ENCODE measurements around the gene TTYH1. TPM values are rescaled to one million over a fixed set of nuclear protein-coding genes. Genes with fewer than 3 reads are reported as not detected.

Gene TTYH1
- total RNA-seq, 1 experiment from 2014 or later, result not detected

DNA sequence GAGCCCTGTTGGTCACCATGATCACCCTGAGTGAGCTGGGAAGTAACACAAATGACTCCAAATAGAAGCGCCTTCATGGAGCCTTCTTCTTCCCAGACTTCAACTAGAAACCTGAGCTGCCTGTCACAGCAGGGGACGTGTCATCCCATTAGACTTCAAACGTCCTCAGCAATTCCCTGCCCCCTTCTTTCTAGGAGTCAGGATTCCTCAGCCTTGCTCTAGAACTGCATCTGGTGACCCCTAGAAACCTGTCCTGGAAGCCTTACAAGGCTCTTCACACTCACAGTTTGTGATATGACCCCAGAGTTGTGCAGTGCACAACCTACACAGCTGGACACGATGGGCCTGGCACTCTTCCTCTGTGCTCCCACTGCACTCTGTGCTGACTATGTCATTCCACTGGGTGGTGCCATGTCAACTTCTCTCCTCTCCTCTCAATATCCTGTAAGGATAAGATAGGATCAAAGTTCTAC is 23.6 kb upstream of the TTYH1 start:
- DNase-seq (ENCODE audit: extremely low read depth, low read depth), result no peak

DNA sequence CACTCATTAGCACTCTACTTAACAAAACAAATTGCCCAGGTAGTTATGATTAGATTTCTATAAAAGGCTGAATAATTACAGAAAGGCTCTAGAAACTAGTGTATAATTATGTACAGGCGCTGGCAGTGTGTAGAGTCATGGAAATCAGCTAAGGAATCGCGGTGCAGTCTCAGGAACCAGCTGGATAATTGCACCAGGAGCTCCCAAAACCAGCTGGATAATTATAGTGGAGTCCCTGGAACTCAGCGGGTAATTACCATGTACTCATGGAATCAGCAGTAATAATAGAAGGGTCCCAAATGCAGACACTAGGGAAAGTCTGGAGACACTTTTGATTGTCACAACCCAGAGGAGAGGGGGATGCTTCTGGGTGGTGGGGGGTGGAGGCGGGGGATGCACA is 23.2 kb upstream of the TTYH1 start:
- DNase-seq (ENCODE audit: extremely low read depth, low read depth), result no peak

DNA sequence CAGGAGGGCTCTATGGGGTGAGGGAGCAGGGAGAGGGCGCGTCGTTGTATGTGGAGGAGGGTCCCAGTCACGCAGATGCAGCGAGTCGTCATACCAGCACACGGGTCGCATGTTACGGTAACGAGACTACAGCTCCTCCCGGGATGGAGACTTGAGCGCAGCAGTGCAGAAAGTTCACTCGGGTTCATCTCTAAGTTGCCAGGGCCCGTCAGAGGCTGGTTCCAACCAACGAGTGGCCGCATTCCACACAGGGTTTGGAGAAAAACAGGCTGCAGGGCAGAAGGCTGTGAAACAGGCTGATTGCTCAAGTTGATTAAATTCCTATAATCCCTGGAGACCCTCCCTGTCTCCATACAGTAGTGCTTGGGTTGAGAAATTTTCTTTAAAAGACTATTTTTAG is 21.9 kb upstream of the TTYH1 start:
- no peak for DNase-seq (ENCODE audit: extremely low read depth, low read depth)

DNA sequence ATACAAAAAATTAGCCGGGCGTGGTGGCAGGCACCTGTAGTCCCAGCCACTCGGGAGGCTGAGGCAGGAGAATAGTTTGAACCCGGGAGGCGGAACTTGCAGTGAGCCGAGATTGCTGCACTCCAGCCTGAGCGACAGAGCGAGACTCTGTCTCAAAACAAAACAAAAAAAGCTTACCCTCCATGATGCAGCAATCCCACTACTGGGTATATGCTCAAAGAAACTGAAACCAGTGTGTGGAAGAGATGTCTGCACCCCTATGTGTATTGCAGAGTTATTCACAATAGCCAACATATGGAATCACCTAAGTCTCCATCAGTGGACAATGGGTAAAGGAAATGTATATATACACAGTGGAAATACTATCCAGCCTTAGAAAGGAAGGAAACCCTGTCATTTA is 19.6 kb upstream of the TTYH1 start:
- no peak for DNase-seq (ENCODE audit: extremely low read depth, low read depth)

DNA sequence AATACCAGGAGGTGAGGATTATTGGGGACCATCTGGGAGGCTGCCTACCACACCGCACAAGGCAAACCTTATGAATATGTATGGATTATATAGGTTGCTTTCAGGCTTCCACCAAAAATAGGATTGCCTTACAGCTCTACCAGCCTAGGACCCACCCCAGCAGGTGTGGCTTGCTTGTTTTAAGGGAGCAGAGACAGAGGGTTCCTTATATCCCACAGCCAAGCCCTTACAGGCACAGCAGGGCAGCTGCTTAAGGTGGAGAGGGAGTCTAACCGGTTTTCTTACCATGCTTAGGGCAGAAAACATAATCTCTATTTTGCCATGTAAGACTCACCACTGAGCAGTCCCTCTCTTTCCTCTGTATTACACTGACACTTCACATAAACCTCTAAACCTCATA is 16.1 kb upstream of the TTYH1 start:
- no peak for DNase-seq (ENCODE audit: extremely low read depth, low read depth)

DNA sequence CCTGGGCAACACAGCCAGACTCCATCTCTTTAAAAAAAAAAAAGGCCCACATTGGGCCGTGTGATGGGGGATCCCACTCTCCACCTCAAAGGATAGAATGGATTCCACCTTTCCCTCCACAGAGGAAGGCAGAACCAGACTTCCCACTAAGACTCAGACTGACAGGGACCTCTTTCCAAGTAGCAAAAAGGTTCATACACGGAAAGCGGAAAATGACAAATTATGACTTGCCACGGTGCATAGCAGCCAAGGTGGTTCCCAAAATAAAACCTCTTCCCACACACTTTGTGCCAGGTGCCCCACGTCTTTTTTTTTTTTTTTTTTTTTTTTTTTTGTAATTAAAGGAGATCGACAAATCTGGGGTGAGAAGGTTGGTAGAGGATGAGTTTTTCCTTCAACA is 14.4 kb upstream of the TTYH1 start:
- DNase-seq (ENCODE audit: extremely low read depth, low read depth), result no peak

DNA sequence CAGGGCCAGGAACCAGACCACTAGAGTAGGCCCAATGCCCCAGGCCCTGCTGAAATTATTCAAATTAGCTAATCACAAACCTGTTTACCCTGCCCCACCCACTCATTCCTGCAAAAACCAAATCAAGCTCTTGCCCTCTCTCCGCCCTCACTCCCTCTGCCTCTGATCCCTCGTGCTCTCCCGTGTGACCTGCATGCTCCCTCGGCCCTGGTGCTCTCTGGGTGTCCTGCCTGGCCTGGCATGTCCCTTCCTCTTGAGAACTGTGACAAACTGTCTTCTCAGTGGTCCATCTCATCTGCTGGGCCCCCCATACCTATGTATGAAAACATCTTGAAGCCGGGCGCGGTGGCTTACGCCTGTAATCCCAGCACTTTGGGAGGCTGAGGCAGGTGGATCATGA is 12.2 kb upstream of the TTYH1 start:
- no peak for DNase-seq (ENCODE audit: extremely low read depth, low read depth)

DNA sequence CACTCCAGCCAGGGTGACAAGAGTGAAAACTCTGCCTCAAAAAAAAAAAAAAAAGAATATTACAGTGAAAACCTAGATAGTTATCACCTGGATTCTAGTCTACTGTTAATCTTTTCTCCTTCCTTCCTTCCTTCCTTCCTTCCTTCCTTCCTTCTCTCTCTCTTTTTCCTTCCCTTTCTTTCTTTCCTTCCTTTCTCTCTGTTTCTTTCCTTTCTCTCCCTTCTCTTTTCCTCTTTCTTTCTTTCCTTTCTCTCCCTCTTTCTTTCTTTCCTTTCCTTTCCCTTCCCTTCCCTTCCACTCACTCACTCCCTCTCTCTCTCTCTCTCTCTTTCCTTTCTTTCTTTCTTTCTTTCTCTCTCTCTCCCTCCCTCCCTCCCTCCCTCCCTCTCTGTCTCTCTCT is 9.6 kb upstream of the TTYH1 start:
- DNase-seq (ENCODE audit: extremely low read depth, low read depth), result no peak

DNA sequence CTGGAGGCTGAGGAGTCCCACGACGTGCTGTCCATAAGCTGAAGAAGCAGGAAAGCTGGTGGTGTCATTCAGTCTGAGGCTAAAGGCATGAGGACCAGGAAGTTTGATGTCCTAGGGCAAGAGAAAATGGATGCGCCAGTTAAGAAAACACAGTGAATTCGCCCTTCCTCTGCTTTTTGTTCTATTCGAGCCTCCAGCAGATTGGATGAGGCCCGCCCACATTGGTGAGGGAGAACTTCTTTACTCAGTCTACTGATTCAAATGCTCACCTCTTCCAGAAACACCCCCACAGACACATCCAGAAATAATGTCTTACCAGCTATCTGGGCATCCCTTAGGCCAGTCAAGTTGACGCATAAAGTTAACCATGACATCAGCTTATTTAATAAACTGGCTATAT is 7.5 kb upstream of the TTYH1 start:
- DNase-seq (ENCODE audit: extremely low read depth, low read depth), result no peak

DNA sequence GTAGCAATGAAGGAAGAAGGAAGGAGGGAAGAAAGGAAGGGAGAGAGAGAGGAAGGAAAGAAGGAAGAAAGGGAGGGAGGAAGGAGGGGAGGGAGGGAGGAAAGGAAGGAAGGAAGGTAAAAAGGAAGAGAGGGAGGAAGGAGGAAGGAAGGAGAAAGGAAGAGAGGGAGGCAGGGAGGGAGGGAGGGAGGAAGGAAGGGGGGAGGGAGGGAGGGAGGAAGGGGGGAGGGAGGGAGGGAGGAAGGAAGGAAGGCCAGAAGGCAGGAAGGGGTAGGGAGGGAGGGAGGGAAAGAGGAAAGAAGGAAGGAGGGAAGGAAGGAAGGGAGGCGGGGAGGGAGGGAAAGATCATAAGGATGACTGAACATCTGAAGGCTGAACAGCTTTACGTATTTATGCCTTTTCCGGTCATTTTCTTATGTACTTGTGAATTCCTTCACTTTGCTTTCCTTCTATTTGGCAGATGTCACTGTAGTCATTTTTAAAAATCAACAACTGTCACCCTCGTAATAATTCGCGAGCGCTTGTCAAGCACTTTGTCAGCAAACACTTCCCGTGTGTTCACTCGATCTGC is 6.7 kb upstream of the TTYH1 start:
- DNase-seq (ENCODE audit: extremely low read depth, low read depth), result peak; percentile 44

DNA sequence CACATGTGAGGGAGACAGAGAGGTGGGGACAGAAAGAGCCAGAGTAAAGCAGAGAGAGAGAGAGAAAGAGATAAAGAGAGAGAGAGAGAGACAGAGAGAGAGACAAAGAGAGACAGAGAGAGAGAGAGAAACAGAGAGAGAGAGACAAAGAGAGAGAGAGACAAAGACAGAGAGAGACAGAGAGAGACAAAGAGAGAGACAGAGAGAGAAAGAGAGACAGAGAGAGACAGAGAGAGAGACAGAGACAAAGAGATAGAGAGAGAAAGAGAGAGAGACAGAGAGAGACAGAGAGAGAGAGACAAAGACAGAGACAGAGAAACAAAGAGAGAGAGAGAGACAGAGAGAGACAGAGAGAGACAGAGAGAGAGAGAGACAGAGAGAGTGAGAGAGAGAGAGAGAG is 4.2 kb upstream of the TTYH1 start:
- DNase-seq (ENCODE audit: extremely low read depth, low read depth), result no peak

DNA sequence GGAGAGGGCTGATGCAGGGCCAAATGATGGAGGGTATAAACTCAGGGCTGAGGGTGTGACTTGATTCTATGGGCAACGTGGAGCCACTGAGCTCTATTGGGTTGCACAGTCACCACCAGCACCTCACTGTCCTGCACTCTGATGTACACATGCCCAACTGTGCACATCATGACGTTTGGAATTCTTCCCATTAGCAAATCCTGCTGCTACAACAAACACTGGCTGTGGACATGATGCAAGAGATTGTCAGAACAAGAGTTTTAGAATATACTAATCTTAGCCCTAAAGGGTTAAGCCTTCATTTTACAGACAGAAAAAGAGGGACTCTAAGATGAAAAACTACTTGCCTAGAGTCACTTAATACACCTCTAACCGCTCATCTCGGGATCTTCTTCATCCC is 2.4 kb upstream of the TTYH1 start:
- DNase-seq (ENCODE audit: extremely low read depth, low read depth), result no peak

DNA sequence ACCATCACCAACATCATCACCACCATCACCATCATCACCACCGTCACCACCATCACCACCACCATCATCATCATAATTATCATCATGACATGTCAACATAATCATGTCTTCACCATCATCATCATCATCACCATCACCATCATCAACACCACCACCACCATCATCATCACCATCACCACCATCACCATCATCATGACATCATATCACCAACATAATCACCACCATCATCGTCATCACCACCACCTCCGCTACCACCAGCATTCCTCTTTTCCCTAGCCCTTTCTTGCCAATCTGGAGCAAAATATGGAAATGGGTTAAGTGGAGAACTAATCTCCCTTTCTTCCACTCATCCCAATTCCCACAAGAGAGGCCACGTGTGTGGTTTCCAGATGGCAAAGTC is 1.1 kb upstream of the TTYH1 start:
- no peak for DNase-seq (ENCODE audit: extremely low read depth, low read depth)

DNA sequence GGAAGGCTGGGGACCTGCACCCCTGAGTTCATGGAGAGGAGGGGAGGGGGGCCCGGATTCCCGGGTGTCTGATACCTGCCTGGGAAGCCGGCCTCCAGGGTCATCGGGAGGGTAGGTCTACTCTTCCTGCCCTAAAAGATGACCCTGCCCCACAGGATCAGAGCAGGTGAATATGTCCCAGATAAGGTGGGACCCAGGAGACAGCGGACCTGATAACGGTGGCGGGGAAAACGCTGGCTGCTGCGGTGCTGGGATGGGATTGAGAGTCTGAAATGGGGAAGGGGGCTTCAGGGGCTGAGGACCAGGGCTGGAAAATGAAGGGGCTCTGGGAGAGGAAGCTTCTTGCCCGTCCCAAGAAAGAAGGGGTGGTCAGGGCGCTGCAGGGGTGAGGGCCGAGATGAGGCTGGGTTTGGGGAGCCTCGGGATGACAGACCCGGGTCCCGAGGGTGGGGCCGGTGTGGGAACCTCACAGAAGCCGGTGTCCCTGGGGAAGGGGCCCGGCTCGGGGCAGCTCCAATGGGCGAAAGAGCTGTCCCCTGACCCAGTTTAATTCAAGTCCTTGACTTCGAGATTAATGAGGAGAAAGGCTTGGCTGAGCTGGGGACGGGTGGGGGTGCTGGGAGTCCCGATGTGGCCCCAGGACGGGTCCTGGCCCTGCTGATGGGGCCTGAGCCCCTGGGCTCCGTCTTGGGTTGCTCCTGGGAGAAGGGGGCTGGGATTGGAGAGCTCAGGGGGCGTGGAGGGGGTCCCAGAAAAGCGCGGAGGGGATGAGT is 823 bp downstream of the TTYH1 start:
- DNase-seq (ENCODE audit: extremely low read depth, low read depth), result no peak

DNA sequence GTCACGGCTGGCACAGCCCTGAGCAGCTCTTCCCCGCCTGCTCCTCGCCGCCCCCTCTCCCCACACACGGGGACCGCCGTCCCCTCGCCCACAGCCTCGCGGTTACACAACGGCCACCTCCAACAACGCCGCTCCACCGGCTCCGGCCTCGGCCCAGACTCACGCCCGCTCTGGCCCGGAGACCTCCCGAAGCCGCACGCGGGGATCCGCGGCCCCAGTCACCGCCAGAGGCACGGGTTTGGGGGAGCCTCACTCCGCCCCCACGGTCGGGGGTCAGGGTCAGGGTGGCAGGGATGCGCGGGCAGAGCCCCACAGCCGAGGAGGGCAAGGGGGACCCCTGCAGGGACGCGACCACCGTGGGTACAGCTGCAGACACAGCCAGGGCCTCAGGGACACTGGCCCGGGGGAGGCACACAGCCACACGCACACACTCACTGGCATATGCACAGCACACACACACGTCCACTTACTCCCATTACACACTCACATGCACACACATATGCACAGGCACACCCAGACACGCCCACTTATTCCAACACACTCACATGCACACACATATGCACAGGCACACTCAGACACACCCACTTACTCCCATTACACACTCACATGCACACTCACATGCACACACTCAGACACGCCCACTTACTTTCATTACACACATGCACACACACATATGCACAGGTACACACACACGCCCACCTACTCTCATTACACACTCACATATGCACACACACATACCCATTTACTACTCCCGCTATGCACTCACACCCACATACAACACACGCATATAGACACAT is 1.6 kb downstream of the TTYH1 start:
- DNase-seq (ENCODE audit: extremely low read depth, low read depth), result no peak

DNA sequence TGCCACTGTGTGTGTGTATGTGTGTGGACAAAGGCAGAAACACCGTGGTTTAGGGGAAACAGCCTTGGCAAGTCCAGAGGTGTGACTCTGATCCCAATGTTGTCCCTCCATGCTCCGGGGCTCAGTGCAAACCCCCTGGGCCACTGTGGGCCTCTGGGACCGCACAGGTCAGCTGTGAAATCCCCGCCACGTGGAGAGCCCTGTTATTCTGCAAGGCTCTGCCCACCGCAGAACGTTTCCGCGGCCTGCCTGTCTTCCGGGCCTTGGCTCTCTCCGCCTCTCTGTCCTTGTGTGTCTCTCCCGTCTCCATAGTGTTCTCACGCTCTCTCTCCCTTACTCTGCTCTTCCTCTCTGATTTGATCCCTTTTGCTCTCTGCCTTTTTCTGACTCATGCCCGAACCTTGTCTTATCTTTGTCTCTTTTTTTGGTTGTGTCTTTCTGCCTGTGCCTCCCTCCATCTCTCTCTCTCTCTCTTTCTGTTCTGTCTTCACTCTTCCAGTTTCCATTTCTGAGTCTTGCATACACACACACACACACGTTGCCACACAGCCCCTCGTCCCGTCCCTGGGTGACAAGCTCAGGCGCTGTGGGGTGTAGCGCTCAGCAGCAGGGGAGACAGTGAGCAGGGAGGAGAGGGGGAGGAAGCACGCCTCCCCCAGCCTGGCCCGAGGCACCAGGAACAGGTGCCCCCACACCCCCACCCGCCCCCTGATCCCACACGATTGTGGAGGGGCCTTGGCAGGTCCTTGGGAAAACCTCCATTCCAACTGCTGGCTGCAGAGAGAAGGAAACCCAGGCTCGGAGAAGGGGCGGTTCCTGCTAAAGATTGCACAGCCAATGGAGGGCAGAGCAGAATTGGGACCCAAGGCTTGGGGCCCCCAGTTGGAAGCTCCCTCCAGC is 3.0 kb downstream of the TTYH1 start:
- no peak for DNase-seq (ENCODE audit: extremely low read depth, low read depth)

DNA sequence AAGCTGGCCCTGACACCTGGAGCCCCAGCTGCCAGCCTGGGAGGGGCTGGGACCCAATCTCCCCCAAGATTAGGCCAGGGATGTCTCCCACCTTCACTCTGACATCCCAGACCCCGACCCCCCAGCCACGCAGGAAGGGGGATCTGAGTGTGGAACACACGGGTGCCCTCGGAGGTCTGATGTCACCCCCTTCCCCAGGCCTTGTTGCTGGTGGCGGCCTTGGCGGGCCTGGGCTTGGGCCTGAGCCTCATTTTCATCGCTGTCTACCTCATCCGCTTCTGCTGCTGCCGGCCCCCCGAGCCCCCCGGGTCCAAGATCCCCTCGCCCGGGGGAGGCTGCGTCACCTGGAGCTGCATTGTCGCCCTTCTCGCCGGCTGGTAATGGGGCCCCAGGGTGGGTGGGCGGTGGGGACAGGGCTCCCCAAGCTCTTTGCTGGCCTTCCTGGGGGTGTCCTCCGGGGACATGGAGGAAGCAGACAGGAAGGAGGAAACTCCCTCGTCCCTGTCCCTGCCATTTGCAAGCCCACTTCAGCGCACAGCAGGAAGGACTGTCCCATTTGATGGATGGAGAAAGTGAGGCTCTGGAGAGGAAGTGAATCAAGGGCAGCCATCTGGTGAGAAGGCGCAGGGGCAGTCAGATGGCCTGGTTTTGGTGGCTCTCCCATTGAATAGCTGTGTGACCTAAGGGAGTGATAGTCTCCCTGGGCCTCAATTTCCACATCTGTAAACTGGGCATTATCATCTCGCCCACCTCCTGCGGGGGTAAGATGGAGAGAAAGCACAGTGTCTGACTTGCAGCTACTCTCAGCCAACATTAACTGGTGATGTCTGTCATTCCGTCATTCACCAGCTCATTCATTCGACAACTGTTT is 3.9 kb downstream of the TTYH1 start:
- DNase-seq (ENCODE audit: extremely low read depth, low read depth), result no peak

DNA sequence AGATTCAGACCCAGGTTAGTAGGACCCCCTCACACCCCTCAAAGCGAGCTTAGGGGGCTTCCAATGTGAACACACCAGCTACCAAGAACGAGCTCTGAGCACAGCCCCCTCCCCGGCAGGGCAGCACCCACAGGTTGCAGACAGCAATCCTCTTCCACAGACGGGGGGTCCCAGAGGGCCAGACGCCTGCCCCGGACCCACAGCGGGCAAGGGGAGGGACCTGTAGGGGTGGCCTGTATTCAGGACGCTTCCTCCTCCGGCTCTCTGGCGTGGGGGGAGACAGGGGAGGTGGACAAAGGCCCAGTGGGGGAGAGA is 4.8 kb downstream of the TTYH1 start:
- no peak for DNase-seq (ENCODE audit: extremely low read depth, low read depth)

DNA sequence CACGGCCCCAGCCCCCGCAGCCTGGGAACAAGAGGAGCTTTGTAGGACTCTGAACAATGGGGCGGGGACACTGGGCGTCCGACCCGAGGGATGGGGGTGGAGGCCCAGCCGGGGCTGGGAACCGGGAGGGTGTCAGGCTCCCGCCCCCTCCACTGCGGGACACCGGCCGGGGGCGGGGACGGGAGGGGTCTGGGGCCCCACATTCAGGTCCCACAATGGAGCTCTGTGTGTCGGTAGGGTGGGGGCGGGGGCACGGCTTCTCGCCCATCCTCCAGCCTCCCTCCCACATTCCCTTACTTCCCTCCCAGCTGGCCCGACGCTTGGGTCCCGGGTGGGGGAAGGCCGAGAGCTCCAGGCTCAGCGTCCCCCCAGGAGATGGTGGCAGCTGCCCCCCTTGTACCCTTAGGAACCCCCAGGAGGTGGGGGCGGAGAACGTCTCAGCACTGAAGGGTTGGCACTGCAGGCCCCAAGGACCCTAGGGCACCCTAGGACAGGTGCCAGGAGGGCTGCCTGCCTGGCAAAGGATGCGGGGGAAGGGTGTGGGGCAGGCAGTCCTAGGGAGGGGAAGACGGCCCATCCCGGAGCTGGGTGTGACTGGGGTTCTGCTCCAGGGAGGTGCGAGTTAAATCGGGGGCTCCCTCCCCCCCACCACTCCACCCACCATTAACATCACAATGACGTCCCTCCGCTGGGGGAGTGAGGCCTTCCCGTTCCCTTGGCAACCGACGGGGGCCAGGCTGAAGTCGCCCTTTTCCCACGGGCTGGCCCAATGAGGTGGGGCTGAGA is 5.3 kb downstream of the TTYH1 start:
- no peak for DNase-seq (ENCODE audit: extremely low read depth, low read depth)

All from NCI-H460 (cell line).